ENCODE data around the gene GOLGA1. TPM values are rescaled to one million over a fixed set of nuclear protein-coding genes. Genes with fewer than 3 reads are reported as not detected.

Gene GOLGA1
- total and polyA plus RNA-seq, 2 of the 13 experiments (the other 11 are each of a cell fraction or from before 2014, with no cell fraction given): 12.7 to 15.9 TPM

DNA sequence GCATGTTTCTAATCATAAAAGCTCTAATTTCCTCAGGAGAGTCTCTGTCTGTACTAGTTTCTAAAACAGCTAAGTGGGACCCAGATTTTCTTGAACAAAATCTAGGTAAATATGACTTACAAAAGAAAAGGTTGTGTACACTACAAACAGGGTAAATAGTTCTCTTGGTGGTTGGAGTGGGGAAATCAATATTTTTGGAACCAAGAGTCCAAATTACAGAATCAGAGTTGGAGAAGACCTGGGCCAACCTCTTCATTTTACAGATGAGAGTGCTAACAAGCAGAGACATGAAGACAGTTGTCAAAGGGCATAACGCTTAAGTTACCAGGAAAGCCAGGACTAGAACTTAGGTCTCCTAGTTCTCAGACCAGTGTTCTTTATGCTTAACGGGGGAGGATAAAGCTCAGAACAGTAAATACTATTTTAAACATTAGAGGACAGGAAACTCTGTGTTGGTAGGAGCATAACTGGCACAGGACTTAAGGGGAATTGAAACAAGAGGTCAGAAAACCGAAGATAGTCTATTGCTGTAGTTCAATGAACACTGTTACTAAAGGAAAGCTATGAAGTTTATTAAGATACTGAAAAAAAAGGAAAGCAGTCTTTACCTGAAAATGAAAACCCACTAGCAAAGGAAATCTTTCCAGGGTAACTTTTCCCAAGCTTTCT is 9.3 kb upstream of the GOLGA1 start (continued):
- TF ChIP-seq ZNF30 (CRISPR knock-in tag; IDR thresholded peaks at IDR 0.05) (no peak), DNMT3B (CRISPR knock-in tag; conservative IDR thresholded peaks at IDR 0.05) (no peak), CHCHD3 (CRISPR knock-in tag; IDR thresholded peaks at IDR 0.05) (no peak), FLYWCH1 (CRISPR knock-in tag; IDR thresholded peaks at IDR 0.05) (no peak), ZSCAN25 (CRISPR knock-in tag; IDR thresholded peaks at IDR 0.05) (no peak), PITX1 (CRISPR knock-in tag; IDR thresholded peaks at IDR 0.05) (no peak), FOXA1 (IDR thresholded peaks at IDR 0.05) (peak; percentile 93), FOXA1 (CRISPR knock-in tag; IDR thresholded peaks at IDR 0.05) (peak; percentile 87), HOXD1 (CRISPR knock-in tag; IDR thresholded peaks at IDR 0.05) (no peak), ZNF234 (CRISPR knock-in tag; conservative IDR thresholded peaks at IDR 0.05) (no peak), SMAD1 (CRISPR knock-in tag; IDR thresholded peaks at IDR 0.05; ENCODE audit: borderline replicate concordance, low read depth) (no peak)
- TF ChIP-seq, protein P1, sequence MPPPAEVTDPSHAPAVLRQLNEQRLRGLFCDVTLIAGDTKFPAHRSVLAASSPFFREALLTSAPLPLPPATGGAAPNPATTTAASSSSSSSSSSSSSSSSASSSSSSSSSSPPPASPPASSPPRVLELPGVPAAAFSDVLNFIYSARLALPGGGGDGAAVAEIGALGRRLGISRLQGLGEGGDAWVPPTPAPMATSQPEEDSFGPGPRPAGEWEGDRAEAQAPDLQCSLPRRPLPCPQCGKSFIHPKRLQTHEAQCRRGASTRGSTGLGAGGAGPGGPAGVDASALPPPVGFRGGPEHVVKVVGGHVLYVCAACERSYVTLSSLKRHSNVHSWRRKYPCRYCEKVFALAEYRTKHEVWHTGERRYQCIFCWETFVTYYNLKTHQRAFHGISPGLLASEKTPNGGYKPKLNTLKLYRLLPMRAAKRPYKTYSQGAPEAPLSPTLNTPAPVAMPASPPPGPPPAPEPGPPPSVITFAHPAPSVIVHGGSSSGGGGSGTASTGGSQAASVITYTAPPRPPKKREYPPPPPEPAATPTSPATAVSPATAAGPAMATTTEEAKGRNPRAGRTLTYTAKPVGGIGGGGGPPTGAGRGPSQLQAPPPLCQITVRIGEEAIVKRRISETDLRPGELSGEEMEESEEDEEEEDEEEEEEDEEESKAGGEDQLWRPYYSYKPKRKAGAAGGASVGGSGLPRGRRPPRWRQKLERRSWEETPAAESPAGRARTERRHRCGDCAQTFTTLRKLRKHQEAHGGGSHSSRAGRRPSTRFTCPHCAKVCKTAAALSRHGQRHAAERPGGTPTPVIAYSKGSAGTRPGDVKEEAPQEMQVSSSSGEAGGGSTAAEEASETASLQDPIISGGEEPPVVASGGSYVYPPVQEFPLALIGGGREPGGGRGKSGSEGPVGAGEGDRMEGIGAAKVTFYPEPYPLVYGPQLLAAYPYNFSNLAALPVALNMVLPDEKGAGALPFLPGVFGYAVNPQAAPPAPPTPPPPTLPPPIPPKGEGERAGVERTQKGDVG (CRISPR knock-in tag; IDR thresholded peaks at IDR 0.05; ENCODE audit: borderline replicate concordance): no peak
- TF ChIP-seq, protein P2, sequence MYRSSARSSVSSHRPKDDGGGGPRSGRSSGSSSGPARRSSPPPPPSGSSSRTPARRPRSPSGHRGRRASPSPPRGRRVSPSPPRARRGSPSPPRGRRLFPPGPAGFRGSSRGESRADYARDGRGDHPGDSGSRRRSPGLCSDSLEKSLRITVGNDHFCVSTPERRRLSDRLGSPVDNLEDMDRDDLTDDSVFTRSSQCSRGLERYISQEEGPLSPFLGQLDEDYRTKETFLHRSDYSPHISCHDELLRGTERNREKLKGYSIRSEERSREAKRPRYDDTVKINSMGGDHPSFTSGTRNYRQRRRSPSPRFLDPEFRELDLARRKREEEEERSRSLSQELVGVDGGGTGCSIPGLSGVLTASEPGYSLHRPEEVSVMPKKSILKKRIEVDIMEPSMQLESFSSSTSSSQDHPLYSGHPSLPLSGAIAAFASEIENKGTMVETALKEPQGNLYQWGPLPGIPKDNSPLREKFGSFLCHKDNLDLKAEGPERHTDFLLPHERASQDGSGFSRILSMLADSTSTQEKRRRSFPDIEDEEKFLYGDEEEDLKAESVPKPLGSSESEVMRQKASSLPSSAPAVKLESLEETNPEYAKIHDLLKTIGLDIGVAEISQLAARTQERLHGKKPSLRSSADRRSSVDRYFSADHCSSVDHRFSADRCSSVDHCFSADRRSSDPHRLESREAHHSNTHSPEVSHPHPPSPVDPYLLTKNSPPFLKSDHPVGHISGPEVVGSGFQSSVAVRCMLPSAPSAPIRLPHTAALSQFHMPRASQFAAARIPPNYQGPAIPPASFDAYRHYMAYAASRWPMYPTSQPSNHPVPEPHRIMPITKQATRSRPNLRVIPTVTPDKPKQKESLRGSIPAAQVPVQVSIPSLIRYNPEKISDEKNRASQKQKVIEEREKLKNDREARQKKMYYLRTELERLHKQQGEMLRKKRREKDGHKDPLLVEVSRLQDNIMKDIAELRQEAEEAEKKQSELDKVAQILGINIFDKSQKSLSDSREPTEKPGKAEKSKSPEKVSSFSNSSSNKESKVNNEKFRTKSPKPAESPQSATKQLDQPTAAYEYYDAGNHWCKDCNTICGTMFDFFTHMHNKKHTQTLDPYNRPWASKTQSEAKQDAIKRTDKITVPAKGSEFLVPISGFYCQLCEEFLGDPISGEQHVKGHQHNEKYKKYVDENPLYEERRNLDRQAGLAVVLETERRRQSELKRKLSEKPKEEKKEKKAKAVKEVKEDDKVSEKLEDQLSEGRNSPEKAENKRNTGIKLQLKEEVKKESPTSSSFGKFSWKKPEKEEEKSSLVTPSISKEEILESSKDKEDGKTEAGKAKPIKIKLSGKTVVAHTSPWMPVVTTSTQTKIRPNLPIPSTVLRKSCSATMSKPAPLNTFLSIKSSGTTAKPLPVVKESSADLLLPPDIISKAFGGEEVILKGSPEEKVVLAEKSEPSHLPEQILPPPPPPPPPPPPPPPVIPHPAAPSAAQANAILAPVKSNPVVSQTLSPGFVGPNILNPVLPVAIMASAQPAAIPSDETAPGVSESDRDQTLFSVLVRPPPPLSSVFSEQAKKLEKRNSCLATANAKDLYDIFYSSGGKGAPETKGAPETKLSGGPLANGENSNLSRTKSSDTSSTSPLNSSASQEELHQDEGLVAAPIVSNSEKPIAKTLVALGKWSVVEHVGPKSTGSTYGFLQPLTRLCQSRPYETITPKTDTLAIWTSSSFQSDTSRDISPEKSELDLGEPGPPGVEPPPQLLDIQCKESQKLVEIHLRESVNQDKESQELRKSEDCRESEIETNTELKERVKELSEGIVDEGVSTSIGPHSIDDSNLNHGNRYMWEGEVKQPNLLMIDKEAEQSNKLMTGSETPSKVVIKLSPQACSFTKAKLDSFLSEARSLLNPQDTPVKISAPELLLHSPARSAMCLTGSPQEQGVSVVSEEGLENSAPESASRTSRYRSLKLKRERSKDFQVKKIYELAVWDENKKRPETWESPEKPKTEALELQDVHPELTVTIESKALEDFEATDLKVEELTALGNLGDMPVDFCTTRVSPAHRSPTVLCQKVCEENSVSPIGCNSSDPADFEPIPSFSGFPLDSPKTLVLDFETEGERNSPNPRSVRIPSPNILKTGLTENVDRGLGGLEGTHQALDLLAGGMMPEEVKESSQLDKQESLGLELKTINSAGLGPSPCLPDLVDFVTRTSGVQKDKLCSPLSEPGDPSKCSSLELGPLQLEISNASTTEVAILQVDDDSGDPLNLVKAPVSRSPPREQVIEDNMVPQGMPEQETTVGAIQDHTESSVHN (CRISPR knock-in tag; IDR thresholded peaks at IDR 0.05): no peak
- TF ChIP-seq, protein P3, sequence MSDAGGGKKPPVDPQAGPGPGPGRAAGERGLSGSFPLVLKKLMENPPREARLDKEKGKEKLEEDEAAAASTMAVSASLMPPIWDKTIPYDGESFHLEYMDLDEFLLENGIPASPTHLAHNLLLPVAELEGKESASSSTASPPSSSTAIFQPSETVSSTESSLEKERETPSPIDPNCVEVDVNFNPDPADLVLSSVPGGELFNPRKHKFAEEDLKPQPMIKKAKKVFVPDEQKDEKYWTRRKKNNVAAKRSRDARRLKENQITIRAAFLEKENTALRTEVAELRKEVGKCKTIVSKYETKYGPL (CRISPR knock-in tag; IDR thresholded peaks at IDR 0.05): no peak
- TF ChIP-seq, protein P4, sequence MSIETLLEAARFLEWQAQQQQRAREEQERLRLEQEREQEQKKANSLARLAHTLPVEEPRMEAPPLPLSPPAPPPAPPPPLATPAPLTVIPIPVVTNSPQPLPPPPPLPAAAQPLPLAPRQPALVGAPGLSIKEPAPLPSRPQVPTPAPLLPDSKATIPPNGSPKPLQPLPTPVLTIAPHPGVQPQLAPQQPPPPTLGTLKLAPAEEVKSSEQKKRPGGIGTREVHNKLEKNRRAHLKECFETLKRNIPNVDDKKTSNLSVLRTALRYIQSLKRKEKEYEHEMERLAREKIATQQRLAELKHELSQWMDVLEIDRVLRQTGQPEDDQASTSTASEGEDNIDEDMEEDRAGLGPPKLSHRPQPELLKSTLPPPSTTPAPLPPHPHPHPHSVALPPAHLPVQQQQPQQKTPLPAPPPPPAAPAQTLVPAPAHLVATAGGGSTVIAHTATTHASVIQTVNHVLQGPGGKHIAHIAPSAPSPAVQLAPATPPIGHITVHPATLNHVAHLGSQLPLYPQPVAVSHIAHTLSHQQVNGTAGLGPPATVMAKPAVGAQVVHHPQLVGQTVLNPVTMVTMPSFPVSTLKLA (IDR thresholded peaks at IDR 0.05): no peak

Measured in HepG2 (cell line).